Esophagus squamous epithelium (tissue), 5 donors: ENCODE data around the gene ERP29. TPM values are rescaled to one million over a fixed set of nuclear protein-coding genes. Genes with fewer than 3 reads are reported as not detected.

Source experiments
- DNase-seq: peaks from one replicate; lab custom pipeline; 2025; lab: John Stamatoyannopoulos, UW
- H3K27ac ChIP-seq, 4 donors: fragments of 200-600 bp; sonication (generic); one replicate each; pipeline ENCODE4 v1.5.1; 2016 to 2019; ENCODE audit warnings: mild to moderate bottlenecking in 1 of 4
- H3K27me3 ChIP-seq, 4 donors: fragments of 200-600 bp; sonication (generic); 1 replicate in 3 of 4; 2 replicates in 1 of 4; pipeline versions ENCODE4 v1.5.1 to v1.6.0; 2017 to 2021; ENCODE audit warnings: antibody characterized with exemption in 1 of 4
- H3K36me3 ChIP-seq, 3 donors: fragments of 200-600 bp; sonication (generic); one replicate each; pipeline ENCODE4 v1.5.1; 2016 to 2019
- H3K4me1 ChIP-seq, 3 donors: fragments of 200-600 bp; sonication (generic); one replicate each; pipeline ENCODE4 v1.5.1; 2017 to 2019
- H3K4me3 ChIP-seq, 4 donors: fragments of 200-600 bp; sonication (generic); 1 replicate in 3 of 4; 2 replicates in 1 of 4; pipeline ENCODE4 v1.5.1; 2016 to 2019; ENCODE audit warnings: mild to moderate bottlenecking in 2 of 4, moderate library complexity in 1 of 4
- H3K9me3 ChIP-seq, 3 donors: fragments of 200-600 bp; sonication (generic); one replicate each; pipeline ENCODE4 v1.5.1; 2016 to 2019
- POLR2A ChIP-seq, 4 donors: fragments of 450-650 bp; IDR thresholded peaks; one replicate each; pipeline ENCODE4 v1.6.1; 2017; ENCODE audit warnings: antibody characterized with exemption in 4 of 4, mild to moderate bottlenecking in 4 of 4, moderate library complexity in 3 of 4
- WGBS, 2 donors: methylation state at CpG; one replicate each; pipeline ENCODE4 v1.1.5; 2018; 5-methylcytosine and 5-hydroxymethylcytosine counted together
- intact Hi-C: fragments of 100-400 bp; cut with DNase I; formaldehyde crosslinking; loops from one replicate; pipeline ENCODE4 v1.15.0; 2022
- total RNA-seq, 4 donors: library from RNA; depleted of rRNA; stranded (reverse); fragments of >200 nt; gene quantifications; one replicate each; pipeline ENCODE4 v1.1.0, GENCODE V29; 2016
- TF ChIP-seq, protein P1 (sequence below), 6 experiments: fragments of 450-650 bp in 4 of 6; fragments of 200-600 bp in 2 of 6; sonication (generic) in 2 of 6; IDR thresholded peaks; one replicate each; pipeline ENCODE4 v1.5.1; 2016 to 2019; ENCODE audit warnings: antibody characterized with exemption in 6 of 6, mild to moderate bottlenecking in 4 of 6, moderate library complexity in 4 of 6
- donor health status: DM: yes; HTN: yes; CAD: no.

The ERP29 gene
- total RNA-seq, 4 donors from 2014 or later = 35.3 to 61.4 (median 44.2) TPM

DNA sequence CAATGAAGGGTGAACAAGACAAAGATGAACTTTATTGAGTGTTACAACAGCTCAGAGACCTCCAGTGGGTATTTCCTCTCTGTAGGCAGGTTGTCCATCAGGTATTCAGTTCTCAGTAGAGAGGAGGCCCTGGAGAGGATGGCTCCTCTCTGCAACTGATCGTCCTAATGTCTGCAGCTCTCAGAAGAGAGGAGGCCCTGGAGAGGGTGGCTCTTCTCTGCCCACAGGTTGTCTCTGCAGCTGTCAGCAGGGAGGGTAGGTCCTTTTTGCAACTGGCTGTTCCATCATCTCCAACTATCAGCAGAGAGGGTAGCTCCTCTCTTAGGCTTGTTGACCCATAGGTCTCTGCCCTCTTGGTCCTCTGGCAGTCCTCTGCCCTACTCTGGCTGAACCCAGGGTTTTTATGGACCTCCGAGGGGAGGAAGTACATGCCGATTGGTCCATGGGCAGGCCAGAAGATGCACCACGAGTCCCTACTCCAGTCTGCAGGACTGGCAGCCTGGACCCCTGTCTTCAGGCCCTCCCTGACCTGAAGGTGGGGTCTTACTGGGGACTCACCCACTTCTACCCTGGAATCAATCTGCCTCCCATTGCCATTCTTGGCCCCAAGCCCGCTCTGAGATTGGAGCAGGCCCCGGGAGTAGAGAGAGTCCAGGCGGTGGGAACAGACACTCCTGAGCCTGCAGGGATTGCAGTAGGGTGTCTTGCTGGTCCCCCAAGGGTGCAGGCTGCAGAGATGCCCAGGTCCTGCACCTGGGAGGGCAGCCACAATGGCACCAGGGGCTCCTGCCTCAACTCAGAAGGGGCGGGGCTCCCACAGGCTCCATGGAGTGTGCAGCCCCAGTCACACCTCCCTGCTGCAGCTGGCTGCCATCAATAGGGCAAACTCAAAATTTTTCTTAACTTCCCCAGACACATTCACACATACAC lies 2.5 kb upstream of the ERP29 start:
- TF ChIP-seq POLR2A (IDR thresholded peaks at IDR 0.05) = no peak
- TF ChIP-seq, protein P1, sequence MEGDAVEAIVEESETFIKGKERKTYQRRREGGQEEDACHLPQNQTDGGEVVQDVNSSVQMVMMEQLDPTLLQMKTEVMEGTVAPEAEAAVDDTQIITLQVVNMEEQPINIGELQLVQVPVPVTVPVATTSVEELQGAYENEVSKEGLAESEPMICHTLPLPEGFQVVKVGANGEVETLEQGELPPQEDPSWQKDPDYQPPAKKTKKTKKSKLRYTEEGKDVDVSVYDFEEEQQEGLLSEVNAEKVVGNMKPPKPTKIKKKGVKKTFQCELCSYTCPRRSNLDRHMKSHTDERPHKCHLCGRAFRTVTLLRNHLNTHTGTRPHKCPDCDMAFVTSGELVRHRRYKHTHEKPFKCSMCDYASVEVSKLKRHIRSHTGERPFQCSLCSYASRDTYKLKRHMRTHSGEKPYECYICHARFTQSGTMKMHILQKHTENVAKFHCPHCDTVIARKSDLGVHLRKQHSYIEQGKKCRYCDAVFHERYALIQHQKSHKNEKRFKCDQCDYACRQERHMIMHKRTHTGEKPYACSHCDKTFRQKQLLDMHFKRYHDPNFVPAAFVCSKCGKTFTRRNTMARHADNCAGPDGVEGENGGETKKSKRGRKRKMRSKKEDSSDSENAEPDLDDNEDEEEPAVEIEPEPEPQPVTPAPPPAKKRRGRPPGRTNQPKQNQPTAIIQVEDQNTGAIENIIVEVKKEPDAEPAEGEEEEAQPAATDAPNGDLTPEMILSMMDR (IDR thresholded peaks at IDR 0.05) = no peak
- 85 to 88% methylated on average over 3 to 4 of the region's 8 CpGs for WGBS, 2 donors
- no peak overlapping the region for H3K4me3 ChIP-seq
- intact Hi-C loops = no loop called here
- no peaks in the 10 kb centered on the region for H3K27me3 ChIP-seq
- H3K36me3 ChIP-seq = peaks cover 0 to 4% (median 0%) of the 10 kb centered on the region in 3 donors
- no peaks in the 10 kb centered on the region for H3K9me3 ChIP-seq
- peaks cover 17 to 72% (median 24%) of the 10 kb centered on the region in 3 donors for H3K4me1 ChIP-seq
- DNase-seq = no peak
- H3K27ac ChIP-seq = no peak overlapping the region

DNA sequence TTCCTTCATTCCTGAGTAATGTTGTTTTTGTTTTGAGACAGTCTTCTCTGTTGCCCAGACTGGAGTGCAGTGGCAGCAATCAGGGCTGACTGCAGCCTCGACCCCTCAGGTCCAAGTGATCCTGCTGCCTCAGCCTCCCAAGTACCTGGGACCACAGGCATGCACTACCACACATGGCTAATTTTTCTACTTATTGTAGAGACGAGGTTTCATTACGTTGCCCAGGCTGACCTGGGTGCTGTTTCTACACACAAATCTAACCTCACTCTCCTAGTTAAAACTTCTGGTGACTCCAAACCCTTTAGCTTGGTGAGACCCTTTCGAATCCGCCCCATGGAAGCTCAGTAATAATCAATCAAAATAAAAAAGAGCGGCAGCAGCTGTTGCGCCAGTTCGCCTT lies 1.5 kb upstream of the ERP29 start:
- Histone ChIP-seq H3K36me3 (peaks cover 0 to 14% (median 0%) of the 10 kb centered on the region in 3 donors), H3K27me3 (no peaks in the 10 kb centered on the region), H3K9me3 (no peaks in the 10 kb centered on the region), H3K4me3 (peak overlapping the region; percentile 82 to 100 (median 96)), H3K4me1 (peaks cover 17 to 64% (median 24%) of the 10 kb centered on the region in 3 donors), H3K27ac (peak overlapping the region; percentile 94 to 100 (median 98))
- DNase-seq = no peak
- no peak for TF ChIP-seq POLR2A (IDR thresholded peaks at IDR 0.05)
- intact Hi-C loops = no loop called here
- 44 to 64% methylated on average over 6 to 8 of the region's 8 CpGs for WGBS, 2 donors

DNA sequence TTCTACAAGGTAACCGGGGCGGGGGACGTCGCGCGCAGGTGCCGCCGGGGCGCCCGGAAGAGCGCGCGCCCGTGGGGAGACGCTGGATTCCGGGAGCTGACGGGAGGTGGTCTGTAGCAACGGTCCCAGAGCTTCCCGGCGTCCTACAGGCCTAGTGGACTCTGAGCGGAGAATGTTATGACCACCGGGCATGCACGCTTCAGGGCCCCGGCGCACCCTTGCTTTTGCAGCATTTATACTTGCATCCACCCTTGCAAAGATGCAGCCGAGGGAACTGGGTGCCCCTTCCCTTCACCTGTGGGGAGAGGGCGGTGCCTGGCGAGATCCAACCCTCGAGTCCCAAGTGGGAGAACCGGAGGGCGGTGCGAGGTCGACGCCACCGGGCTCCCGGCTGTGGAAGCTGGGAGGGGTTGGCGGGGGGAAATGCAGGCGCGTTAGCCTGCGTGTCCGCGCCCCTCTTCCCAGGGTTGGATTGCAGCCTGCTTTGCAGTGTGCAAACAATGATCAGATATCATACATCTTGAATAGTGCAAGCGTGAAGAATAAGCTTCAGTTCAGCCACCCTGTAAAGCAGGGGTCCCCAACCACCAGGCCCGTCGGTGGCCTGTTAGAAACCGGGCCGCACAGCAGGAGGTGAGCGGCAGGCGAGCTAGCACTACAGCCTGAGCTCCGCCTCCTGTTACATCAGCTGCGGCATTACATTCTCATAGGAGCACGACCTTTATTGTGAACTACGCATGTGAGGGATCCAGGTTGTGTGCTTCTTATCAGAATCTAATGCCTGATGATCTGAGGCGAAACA lies 576 bp downstream of the ERP29 start:
- H3K4me3 ChIP-seq = peak overlapping the region; percentile 82 to 100 (median 96)
- no peaks in the 10 kb centered on the region for H3K27me3 ChIP-seq
- DNase-seq = no peak
- H3K4me1 ChIP-seq = peaks cover 17 to 68% (median 28%) of the 10 kb centered on the region in 3 donors
- no peaks in the 10 kb centered on the region for H3K9me3 ChIP-seq
- peak overlapping the region; percentile 94 to 100 (median 98) for H3K27ac ChIP-seq
- peak in 1 of 4 donors; percentile 28 for TF ChIP-seq POLR2A (IDR thresholded peaks at IDR 0.05)
- TF ChIP-seq, protein P1 (IDR thresholded peaks at IDR 0.05) = peak in 1 of 6 experiments; percentile 0
- peaks cover 0 to 25% (median 0%) of the 10 kb centered on the region in 3 donors for H3K36me3 ChIP-seq
- intact Hi-C loops = no loop called here
- 3% methylated on average over 20 to 24 of the region's 54 CpGs for WGBS, 2 donors

DNA sequence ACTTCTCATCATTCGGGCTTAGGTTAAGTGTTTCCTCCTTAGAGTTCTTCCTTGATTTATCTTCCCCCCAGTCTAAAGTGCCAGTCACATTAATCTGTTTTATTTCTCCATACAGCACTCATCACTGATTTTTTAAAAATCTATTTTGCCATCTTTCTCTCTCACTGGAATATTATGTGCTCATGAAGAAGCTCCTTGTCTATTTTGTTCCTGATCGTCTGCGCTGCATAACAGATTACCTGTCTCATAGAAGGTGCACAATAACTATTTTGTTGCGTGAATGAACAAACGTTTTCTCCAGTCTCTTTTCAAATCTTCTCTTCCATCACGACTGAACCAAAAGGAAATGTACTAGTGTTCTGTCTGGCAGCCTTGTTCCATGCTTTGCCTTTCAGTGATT lies 2.7 kb downstream of the ERP29 start:
- WGBS, 2 donors = 93 to 96% methylated on average over 6 of the region's 6 CpGs
- no peaks in the 10 kb centered on the region for H3K9me3 ChIP-seq
- H3K27me3 ChIP-seq = no peaks in the 10 kb centered on the region
- peaks cover 0 to 47% (median 10%) of the 10 kb centered on the region in 3 donors for H3K36me3 ChIP-seq
- H3K4me3 ChIP-seq = no peak overlapping the region
- H3K27ac ChIP-seq = no peak overlapping the region
- no peak for DNase-seq
- H3K4me1 ChIP-seq = peaks cover 17 to 61% (median 28%) of the 10 kb centered on the region in 3 donors
- TF ChIP-seq POLR2A (IDR thresholded peaks at IDR 0.05) = no peak
- TF ChIP-seq, protein P1 (IDR thresholded peaks at IDR 0.05) = no peak
- intact Hi-C loops = no loop called here

DNA sequence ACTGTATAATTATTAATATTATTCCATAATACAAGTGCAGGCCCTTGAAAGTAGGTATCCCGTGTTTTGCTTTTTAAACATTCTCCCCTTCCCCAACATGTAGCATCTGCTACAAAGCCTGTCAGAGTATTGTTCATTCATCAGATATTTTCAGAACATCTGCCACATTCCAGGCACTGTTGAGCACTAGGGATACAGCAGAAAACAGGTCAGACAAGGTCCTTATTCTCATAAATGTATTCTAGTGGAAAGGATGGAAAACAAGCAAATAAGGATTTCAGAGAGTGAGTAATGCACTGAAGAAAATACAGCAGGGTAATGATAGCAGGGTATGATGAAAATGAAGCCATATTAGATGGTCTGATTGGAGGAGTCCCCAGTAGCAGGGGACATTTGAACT lies 3.8 kb downstream of the ERP29 start:
- peaks cover 2 to 56% (median 14%) of the 10 kb centered on the region in 3 donors for H3K36me3 ChIP-seq
- H3K4me3 ChIP-seq = no peak overlapping the region
- no peak for DNase-seq
- no peaks in the 10 kb centered on the region for H3K27me3 ChIP-seq
- no peak for TF ChIP-seq POLR2A (IDR thresholded peaks at IDR 0.05)
- TF ChIP-seq, protein P1 (IDR thresholded peaks at IDR 0.05) = no peak
- H3K27ac ChIP-seq = no peak overlapping the region
- intact Hi-C loops = no loop called here
- 83 to 94% methylated on average over 1 of the region's 1 CpG for WGBS, 2 donors
- H3K4me1 ChIP-seq = peaks cover 11 to 50% (median 19%) of the 10 kb centered on the region in 3 donors
- no peaks in the 10 kb centered on the region for H3K9me3 ChIP-seq
